MG63 (cell line): ENCODE results near the gene PTPRCAP. TPM values are rescaled to one million over a fixed set of nuclear protein-coding genes. Genes with fewer than 3 reads are reported as not detected.
A peak's percentile ranks its signal among the peaks of the same experiment; 100 is the strongest.
"Not testable (repeated sequence)": the region's sequence is repeated elsewhere in the genome, so short reads cannot be mapped to it uniquely, and the experiment has no call there.

Experiments used
- DNase-seq: peaks from one replicate; pipeline ENCODE4 v3.0.0-alpha.2; 2020
- H3K27me3 ChIP-seq: fragments of 250-450 bp; sonication (Bioruptor Pico); 2 replicates; pipeline ENCODE4 v1.5.1; 2020; ENCODE audit warnings: mild to moderate bottlenecking, moderate library complexity
- H3K36me3 ChIP-seq: fragments of 250-450 bp; sonication (Bioruptor Pico); 2 replicates; pipeline ENCODE4 v1.5.1; 2020; ENCODE audit warnings: mild to moderate bottlenecking, moderate library complexity
- H3K4me3 ChIP-seq: fragments of 250-450 bp; sonication (Bioruptor Pico); 2 replicates; pipeline ENCODE4 v1.5.1; 2020; ENCODE audit warnings: mild to moderate bottlenecking, moderate library complexity
- H3K9me3 ChIP-seq: fragments of 250-450 bp; sonication (Bioruptor Pico); 2 replicates; pipeline ENCODE4 v1.5.1; 2020; ENCODE audit warnings: mild to moderate bottlenecking, moderate library complexity
- total RNA-seq: library from RNA; depleted of rRNA; stranded (reverse); fragments of >200 nt; shearing (Covaris generic); gene quantifications from 2 replicates; pipeline ENCODE4 v1.2.3, GENCODE V29; 2014; ENCODE audit warnings: low replicate concordance

PTPRCAP gene
- total RNA-seq, 1 experiment from 2014 or later: not detected

- DNase-seq: no peak
- Histone ChIP-seq H3K27me3 (no peaks in the 10 kb centered on the region), H3K9me3 (no peaks in the 10 kb centered on the region), H3K4me3 (no peak overlapping the region), H3K36me3 (peaks cover 46% of the 10 kb centered on the region)
Observed at GRCh38 chr11:67435031-67435726, 2.3 kb downstream of the PTPRCAP start.

- Histone ChIP-seq H3K27me3 (no peaks in the 10 kb centered on the region), H3K36me3 (peaks cover 48% of the 10 kb centered on the region), H3K9me3 (no peaks in the 10 kb centered on the region), H3K4me3 (no peak overlapping the region)
- DNase-seq: no peak
Observed at GRCh38 chr11:67434395-67434881, 3.0 kb downstream of the PTPRCAP start.

DNA sequence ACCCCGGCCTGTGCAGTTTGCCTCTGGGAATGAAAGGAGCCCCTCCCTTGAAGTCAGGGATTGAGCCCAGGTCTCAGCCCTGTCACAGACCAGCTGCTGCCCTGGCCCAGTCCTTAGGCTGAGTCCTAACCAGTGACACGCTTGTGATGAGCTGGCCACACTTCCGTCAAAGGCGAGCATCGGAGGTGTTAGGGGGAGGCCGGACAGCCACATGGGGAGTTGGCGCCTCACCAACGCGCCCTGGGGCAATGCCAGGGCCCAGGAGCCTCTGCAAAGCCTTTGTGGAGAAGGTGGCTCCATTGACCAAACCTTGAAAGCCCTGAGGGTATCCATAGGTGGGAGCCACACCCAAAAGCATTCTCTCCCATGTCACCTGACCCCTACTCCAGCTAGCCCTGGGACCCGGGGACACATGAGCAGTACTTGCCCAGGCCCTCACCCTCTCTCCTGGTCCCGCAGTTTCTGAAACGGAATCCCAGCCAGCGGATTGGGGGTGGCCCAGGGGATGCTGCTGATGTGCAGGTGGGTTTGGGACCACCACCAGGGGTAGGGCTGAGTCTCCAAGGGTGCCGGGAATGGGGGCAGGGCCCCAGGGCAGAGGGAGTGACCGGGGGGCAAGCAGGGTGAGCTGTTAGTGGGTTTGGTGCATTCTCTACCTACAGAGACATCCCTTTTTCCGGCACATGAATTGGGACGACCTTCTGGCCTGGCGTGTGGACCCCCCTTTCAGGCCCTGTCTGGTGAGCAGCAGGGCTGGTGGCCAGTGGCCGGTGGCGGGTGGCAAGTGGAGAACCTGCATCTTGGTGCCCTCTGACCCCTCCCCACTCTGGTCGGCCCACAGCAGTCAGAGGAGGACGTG, 3.7 kb downstream of the PTPRCAP start:
- Histone ChIP-seq H3K9me3 (no peaks in the 10 kb centered on the region), H3K36me3 (peaks cover 48% of the 10 kb centered on the region), H3K27me3 (no peaks in the 10 kb centered on the region), H3K4me3 (no peak overlapping the region)
- DNase-seq: no peak

GRCh38 chr11:67432655-67433349, 4.7 kb downstream of the PTPRCAP start:
- H3K27me3 ChIP-seq: no peaks in the 10 kb centered on the region
- no peak overlapping the region for H3K4me3 ChIP-seq
- peaks cover 47% of the 10 kb centered on the region for H3K36me3 ChIP-seq
- no peak for DNase-seq
- no peaks in the 10 kb centered on the region for H3K9me3 ChIP-seq

DNA sequence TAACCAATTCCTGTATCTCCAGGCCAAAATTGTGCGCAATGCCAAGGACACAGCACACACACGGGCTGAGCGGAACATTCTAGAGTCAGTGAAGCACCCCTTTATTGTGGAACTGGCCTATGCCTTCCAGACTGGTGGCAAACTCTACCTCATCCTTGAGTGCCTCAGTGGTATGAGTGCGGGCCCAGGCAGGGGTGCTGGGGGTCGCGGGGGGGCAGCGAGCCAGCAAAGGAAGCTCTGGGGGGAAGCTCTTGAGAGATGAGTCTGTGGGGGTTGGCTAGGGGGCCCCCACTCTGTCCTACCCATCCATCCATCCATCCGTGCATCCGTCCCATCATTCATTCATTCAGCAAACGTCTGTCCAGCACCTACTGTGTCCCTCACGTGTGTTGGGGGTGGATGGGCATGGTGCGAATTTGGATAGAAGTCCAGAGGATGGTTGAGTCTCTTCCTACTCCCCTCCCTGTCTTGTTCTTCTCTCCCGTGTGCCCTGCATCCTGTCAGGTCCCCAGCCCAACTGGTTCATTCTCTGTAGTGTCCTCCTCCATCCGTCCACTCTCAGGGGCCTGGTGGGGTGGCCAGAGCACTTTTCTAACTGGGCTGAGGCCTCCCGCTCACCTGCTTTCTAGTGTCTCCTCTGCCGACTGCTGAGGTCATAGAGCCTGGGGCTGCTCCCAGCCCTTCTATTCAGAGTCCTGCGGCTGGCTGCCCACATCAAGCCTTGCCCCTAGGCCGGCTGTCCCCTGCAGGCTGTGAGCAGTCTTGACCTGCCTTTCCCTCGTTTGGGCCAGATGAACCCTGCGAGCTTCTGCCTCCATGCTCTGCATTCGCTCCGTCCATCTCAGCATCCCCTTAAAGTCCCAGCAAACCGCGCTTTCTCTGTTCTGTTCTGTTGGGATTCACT, 5.9 kb downstream of the PTPRCAP start:
- Histone ChIP-seq H3K4me3 (no peak overlapping the region), H3K36me3 (peaks cover 45% of the 10 kb centered on the region), H3K9me3 (no peaks in the 10 kb centered on the region), H3K27me3 (no peaks in the 10 kb centered on the region)
- DNase-seq: no peak

GRCh38 chr11:67429722-67430121, 7.8 kb downstream of the PTPRCAP start:
- Histone ChIP-seq H3K36me3 (peaks cover 38% of the 10 kb centered on the region), H3K4me3 (peak overlapping the region; percentile 88), H3K27me3 (no peaks in the 10 kb centered on the region), H3K9me3 (no peaks in the 10 kb centered on the region)
- no peak for DNase-seq

- H3K9me3 ChIP-seq: no peaks in the 10 kb centered on the region
- peak overlapping the region; percentile 88 for H3K4me3 ChIP-seq
- DNase-seq: no peak
- no peaks in the 10 kb centered on the region for H3K27me3 ChIP-seq
- H3K36me3 ChIP-seq: peaks cover 37% of the 10 kb centered on the region
Observed at GRCh38 chr11:67429038-67429668, 8.3 kb downstream of the PTPRCAP start.

DNA sequence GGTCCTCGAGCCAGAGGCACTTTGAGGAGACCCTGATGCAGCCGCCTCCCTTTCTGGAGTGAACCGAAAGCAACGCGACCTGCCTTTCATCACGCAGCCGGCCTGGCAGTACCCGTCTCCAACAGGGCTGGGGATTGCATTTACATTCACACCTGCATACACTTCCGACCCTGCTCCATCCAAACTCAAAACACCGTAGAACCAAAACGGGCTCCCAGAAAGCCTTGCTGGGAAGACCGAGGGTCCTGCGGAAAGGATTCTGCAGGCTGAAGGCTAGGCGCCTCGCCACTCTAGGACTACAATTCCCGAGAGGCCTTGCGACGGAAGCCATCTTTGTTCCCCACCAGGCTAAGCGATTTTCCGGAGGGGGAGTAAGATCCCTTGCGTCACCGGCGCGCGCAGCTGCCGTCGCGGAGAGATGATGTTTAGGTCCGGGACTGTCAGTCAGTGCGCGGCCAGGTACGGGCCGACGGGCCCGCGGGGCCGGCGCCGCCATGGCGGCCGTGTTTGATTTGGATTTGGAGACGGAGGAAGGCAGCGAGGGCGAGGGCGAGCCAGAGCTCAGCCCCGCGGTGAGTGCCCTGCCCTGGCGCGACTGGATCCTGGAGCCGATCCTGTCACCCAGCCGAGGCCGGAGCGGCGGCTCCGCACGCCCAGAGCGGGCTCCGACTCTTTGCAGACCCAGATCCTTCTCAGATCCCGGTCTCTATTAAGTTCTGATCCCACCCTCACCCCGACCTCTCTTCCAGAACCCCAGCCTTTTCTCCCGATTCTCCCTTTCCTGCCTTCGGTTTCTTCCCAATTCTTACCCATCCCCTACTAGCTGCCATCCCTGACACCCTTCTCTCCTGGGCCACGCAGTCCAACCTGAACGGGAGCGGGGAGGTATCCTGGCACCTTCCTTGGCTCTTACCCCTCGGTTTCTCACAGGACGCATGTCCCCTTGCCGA, 9.2 kb downstream of the PTPRCAP start, which contains the start of gene RPS6KB2:
RPS6KB2 (plus strand) TSS at position 443 of the 950 bp plus-strand sequence; CDS start at position 495, 52 bp downstream.
- no peaks in the 10 kb centered on the region for H3K9me3 ChIP-seq
- H3K27me3 ChIP-seq: no peaks in the 10 kb centered on the region
- H3K36me3 ChIP-seq: peaks cover 29% of the 10 kb centered on the region
- peak; percentile 95 for DNase-seq
- H3K4me3 ChIP-seq: peak within 1 kb of the TSS; percentile 88

GRCh38 chr11:67427364-67427859, 10.1 kb downstream of the PTPRCAP start:
- Histone ChIP-seq H3K36me3 (peaks cover 26% of the 10 kb centered on the region), H3K4me3 (peak overlapping the region; percentile 88)
- not testable (repeated sequence) for DNase-seq, H3K9me3 ChIP-seq, H3K27me3 ChIP-seq

DNA sequence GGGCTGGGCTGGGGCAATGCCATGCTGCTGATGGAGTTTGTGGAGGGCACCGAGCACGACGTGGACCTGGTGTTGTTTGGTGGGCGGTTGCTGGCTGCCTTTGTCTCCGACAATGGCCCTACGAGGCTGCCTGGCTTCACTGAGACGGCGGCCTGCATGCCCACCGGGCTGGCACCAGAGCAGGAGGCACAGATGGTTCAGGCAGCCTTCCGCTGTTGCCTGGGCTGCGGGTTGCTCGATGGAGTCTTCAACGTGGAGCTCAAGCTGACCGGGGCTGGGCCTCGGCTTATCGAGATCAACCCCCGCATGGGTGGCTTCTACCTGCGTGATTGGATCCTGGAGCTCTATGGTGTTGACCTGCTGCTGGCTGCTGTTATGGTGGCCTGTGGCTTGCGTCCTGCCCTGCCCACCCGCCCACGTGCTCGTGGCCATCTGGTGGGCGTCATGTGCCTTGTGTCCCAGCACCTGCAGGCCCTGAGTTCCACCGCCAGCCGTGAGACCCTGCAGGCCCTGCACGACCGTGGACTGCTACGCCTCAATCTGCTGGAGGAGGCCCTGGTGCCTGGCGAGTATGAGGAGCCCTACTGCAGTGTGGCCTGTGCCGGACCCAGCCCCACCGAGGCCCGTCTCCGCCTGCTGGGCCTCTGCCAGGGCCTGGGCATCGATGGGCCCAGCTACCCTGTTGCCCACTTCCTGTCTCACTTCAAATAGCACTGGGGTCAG, 13.4 kb downstream of the PTPRCAP start:
- DNase-seq: no peak
- Histone ChIP-seq H3K36me3 (no peaks in the 10 kb centered on the region), H3K9me3 (no peaks in the 10 kb centered on the region), H3K4me3 (no peak overlapping the region), H3K27me3 (no peaks in the 10 kb centered on the region)

GRCh38 chr11:67423466-67423865, 14.0 kb downstream of the PTPRCAP start:
- no peak for DNase-seq
- Histone ChIP-seq H3K4me3 (no peak overlapping the region), H3K36me3 (no peaks in the 10 kb centered on the region), H3K9me3 (no peaks in the 10 kb centered on the region), H3K27me3 (no peaks in the 10 kb centered on the region)

GRCh38 chr11:67422891-67423290, 14.6 kb downstream of the PTPRCAP start:
- no peaks in the 10 kb centered on the region for H3K36me3 ChIP-seq
- H3K4me3 ChIP-seq: no peak overlapping the region
- H3K27me3 ChIP-seq: no peaks in the 10 kb centered on the region
- no peaks in the 10 kb centered on the region for H3K9me3 ChIP-seq
- DNase-seq: no peak

- H3K4me3 ChIP-seq: peak overlapping the region; percentile 35
- no peaks in the 10 kb centered on the region for H3K9me3 ChIP-seq
- no peak for DNase-seq
Observed at GRCh38 chr11:67421430-67422031, 16.0 kb downstream of the PTPRCAP start.

More at GRCh38 chr11:67421430-67422031, 16.0 kb downstream of the PTPRCAP start:
- Histone ChIP-seq H3K27me3 (no peaks in the 10 kb centered on the region), H3K36me3 (no peaks in the 10 kb centered on the region)
